Measurements from ENCODE around the gene INPP5B. TPM values are rescaled to one million over a fixed set of nuclear protein-coding genes. Genes with fewer than 3 reads are reported as not detected.
"Not testable (repeated sequence)": the region's sequence is repeated elsewhere in the genome, so short reads cannot be mapped to it uniquely, and the experiment has no call there.

The INPP5B gene
- total and polyA plus RNA-seq, 8 donors = 7.2 to 56.7 (median 9.5) TPM

DNA sequence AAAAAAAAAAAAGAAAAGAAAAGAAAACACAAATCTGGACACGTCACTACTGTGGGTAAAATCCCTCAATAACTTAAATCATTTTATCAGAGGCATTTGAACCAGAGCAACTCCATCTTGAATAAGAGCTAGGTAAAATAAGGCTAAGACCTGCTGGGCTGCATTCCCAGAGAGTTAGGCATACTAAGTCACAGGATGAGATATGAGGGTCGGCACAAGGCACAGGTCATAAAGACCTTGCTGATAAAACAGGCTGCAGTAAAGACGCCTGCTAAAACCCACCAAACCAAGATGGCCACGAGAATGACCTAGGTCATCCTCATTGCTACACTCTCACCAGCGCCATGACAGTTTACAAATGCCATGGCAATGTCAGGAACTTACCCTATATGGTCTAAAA is 43.9 kb downstream of the INPP5B start:
- Histone ChIP-seq H3K36me3 (peaks cover 4 to 66% (median 42%) of the 10 kb centered on the region in 4 donors), H3K4me3 (no peak overlapping the region), H3K4me1 (no peaks in the 10 kb centered on the region), H3K9me3 (peaks cover 0 to 3% (median 0%) of the 10 kb centered on the region in 4 donors), H3K27me3 (no peaks in the 10 kb centered on the region), H3K27ac (no peak overlapping the region)
- WGBS, 5 donors = 75 to 87% (median 79%) methylated on average over 5 of the region's 5 CpGs
- no peak for DNase-seq
- intact Hi-C loops (cut with DNase I; ENCODE audit: low total_unique reads) = no loop called here
- TF ChIP-seq POLR2A (IDR thresholded peaks at IDR 0.05) = no peak
- TF ChIP-seq, protein P1, sequence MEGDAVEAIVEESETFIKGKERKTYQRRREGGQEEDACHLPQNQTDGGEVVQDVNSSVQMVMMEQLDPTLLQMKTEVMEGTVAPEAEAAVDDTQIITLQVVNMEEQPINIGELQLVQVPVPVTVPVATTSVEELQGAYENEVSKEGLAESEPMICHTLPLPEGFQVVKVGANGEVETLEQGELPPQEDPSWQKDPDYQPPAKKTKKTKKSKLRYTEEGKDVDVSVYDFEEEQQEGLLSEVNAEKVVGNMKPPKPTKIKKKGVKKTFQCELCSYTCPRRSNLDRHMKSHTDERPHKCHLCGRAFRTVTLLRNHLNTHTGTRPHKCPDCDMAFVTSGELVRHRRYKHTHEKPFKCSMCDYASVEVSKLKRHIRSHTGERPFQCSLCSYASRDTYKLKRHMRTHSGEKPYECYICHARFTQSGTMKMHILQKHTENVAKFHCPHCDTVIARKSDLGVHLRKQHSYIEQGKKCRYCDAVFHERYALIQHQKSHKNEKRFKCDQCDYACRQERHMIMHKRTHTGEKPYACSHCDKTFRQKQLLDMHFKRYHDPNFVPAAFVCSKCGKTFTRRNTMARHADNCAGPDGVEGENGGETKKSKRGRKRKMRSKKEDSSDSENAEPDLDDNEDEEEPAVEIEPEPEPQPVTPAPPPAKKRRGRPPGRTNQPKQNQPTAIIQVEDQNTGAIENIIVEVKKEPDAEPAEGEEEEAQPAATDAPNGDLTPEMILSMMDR (IDR thresholded peaks at IDR 0.05) = no peak
- no peak for TF ChIP-seq EP300 (IDR thresholded peaks at IDR 0.05)
- TF ChIP-seq POLR2AphosphoS5 (IDR thresholded peaks at IDR 0.05) = no peak

DNA sequence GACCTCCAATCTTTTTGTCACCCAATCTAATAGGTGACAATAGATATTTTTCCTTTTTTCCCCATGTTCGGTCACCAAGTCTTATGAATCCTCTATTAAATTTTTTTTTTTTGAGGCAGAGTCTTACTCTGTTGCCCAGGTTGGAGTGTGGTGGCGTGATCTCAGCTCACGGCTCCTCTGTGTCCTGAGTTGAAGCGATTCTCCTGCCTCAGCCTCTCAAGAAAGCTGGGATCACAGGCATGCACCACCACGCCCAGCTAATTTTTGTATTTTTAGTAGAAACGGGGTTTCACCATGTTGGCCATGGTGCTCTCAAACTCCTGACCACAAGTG is 45.0 kb downstream of the INPP5B start:
- intact Hi-C loops (cut with DNase I; ENCODE audit: low total_unique reads) = no loop called here
- Histone ChIP-seq H3K4me3 (no peak overlapping the region), H3K27ac (no peak overlapping the region), H3K9me3 (peaks cover 0 to 3% (median 0%) of the 10 kb centered on the region in 4 donors), H3K27me3 (no peaks in the 10 kb centered on the region), H3K36me3 (peaks cover 4 to 56% (median 42%) of the 10 kb centered on the region in 4 donors), H3K4me1 (no peaks in the 10 kb centered on the region)
- TF ChIP-seq POLR2AphosphoS5 (IDR thresholded peaks at IDR 0.05) = no peak
- WGBS, 5 donors = 90 to 96% (median 94%) methylated on average over 6 of the region's 6 CpGs
- DNase-seq = no peak

DNA sequence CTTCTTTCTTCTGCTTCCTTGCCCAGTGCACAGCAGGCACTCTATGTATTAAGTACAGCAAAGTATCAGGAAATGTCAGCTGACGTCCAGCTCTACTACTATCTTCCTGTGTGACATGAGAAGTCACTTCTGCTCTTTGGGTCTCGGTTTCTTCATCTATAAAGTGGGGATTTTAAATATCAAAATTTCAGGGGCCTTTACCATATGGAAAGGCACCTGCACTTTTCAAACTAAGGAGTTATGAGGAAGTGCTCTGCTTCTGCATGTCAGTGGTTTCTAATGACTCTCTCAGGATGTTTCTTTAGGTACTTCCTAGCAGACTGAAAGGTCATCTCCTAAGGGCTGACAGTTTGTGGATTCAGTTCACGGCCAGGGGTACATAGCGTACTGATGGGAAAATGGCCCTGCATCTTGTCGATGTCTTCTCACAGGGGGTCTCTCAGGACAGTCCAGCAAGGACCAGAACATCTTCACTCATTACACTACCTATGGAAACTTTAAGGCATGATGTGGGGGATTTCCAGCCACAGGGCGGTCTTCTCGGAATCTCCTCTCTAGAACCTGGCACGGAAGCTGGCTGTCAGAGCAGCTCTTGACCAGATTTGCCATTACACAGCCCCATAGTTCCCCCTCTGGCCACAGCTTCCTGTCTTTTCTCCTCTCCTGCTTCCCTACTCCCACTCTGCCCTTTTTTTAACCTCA is 45.5 kb downstream of the INPP5B start:
- peaks cover 4 to 53% (median 42%) of the 10 kb centered on the region in 4 donors for H3K36me3 ChIP-seq
- intact Hi-C loops (cut with DNase I; ENCODE audit: low total_unique reads) = no loop called here
- no peak for TF ChIP-seq POLR2AphosphoS5 (IDR thresholded peaks at IDR 0.05)
- TF ChIP-seq, protein P1 (IDR thresholded peaks at IDR 0.05) = no peak
- no peak for TF ChIP-seq POLR2A (IDR thresholded peaks at IDR 0.05)
- TF ChIP-seq EP300 (IDR thresholded peaks at IDR 0.05) = no peak
- H3K27me3 ChIP-seq = no peaks in the 10 kb centered on the region
- DNase-seq = peak in 1 of 2 donors; percentile 20
- H3K4me1 ChIP-seq = no peaks in the 10 kb centered on the region
- WGBS, 5 donors = 80 to 86% (median 83%) methylated on average over 8 of the region's 8 CpGs
- no peak overlapping the region for H3K4me3 ChIP-seq
- H3K9me3 ChIP-seq = peaks cover 0 to 3% (median 0%) of the 10 kb centered on the region in 4 donors
- no peak overlapping the region for H3K27ac ChIP-seq

DNA sequence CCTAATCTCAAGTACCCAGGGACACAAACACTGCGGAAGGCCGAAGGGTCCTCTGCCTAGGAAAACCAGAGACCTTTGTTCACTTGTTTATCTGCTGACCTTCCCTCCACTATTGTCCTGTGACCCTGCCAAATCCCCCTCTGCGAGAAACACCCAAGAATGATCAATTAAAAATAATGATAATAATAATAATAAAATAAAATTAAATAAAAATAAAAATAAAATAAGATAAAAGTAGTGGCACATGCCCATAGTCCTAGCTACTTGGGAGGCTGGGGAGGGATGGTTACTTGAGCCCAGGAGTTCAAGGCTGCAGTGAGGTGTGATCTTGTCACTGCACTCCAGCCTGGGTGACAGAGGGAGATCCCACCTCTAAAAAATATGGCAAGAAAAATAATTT is 49.3 kb downstream of the INPP5B start:
- H3K36me3 ChIP-seq = peaks cover 4 to 35% (median 32%) of the 10 kb centered on the region in 4 donors
- DNase-seq; intact Hi-C loops (cut with DNase I; ENCODE audit: low total_unique reads); H3K27ac ChIP-seq; H3K4me1 ChIP-seq; H3K27me3 ChIP-seq; H3K4me3 ChIP-seq; H3K9me3 ChIP-seq: not testable (repeated sequence)
- WGBS, 5 donors = 89 to 100% (median 97%) methylated on average over 3 of the region's 3 CpGs

DNA sequence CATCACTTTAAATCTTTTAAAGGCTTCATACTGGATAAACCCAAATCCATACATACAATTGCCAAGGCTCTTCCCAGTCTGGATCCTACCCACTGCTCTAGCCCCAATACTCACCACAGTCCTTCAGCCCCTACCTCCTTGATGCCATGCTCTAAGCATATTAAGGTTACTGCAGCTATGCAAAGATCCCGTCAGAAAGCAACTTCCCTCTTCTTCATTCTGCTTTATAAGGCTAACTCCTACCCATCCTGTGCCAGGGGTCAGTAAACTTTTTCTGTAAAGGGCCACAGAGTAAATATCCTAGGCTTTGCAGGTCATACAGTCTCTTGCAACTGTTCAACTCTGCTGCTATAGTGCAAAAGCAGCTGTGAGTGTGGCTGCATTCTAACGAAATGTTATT is 53.2 kb downstream of the INPP5B start:
- no peak for TF ChIP-seq EP300 (IDR thresholded peaks at IDR 0.05)
- TF ChIP-seq POLR2A (IDR thresholded peaks at IDR 0.05) = no peak
- TF ChIP-seq, protein P1 (IDR thresholded peaks at IDR 0.05) = no peak
- TF ChIP-seq POLR2AphosphoS5 (IDR thresholded peaks at IDR 0.05) = no peak
- H3K36me3 ChIP-seq = peaks cover 17 to 34% (median 24%) of the 10 kb centered on the region in 4 donors
- H3K4me3 ChIP-seq = no peak overlapping the region
- WGBS, 5 donors = 84 to 95% (median 89%) methylated on average over 2 of the region's 2 CpGs
- no peak overlapping the region for H3K27ac ChIP-seq
- no peaks in the 10 kb centered on the region for H3K27me3 ChIP-seq
- intact Hi-C loops (cut with DNase I; ENCODE audit: low total_unique reads) = no loop called here
- no peak for DNase-seq
- H3K4me1 ChIP-seq = peaks cover 0 to 9% (median 6%) of the 10 kb centered on the region in 4 donors
- no peaks in the 10 kb centered on the region for H3K9me3 ChIP-seq
